SK-N-SH (cell line): ENCODE results near the gene LENG8. TPM values are rescaled to one million over a fixed set of nuclear protein-coding genes. Genes with fewer than 3 reads are reported as not detected.

ENCODE experiments used
- CTCF ChIA-PET: fragments of 300-600, 350-600 bp; formaldehyde crosslinking; extraction: SDS; loops from one replicate; lab custom pipeline; 2021; lab: Yijun Ruan, JAX
- POLR2A ChIA-PET: fragments of 350-600 bp; sonication (Branson Sonifier 250); formaldehyde crosslinking; extraction: SDS; loops from one replicate; lab custom pipeline; 2020; ENCODE audit warnings: antibody characterized with exemption, inconsistent platforms; lab: Yijun Ruan, JAX
- DNase-seq: peaks from one replicate; pipeline ENCODE4 v3.0.0; 2012
- H2AFZ ChIP-seq: fragments of 200-600 bp; sonication (generic); 2 replicates; pipeline ENCODE4 v1.8.1; 2016; ENCODE audit warnings: antibody characterized with exemption, mild to moderate bottlenecking, low read depth
- H3F3A ChIP-seq: fragments of 200-600 bp; sonication (generic); replicated peaks from 2 replicates; pipeline ENCODE3; 2016; ENCODE audit warnings: antibody characterized with exemption, mild to moderate bottlenecking; ENCODE audit not compliant: insufficient read depth
- H3K27ac ChIP-seq, 2 experiments: fragments of 200-500 bp in 1 of 2; fragments of 200-600 bp in 1 of 2; sonication (Bioruptor generic) in 1 of 2; sonication (generic), shearing (Covaris generic) in 1 of 2; 2 replicates each; pipeline versions ENCODE4 v1.5.1 to v1.6.1; 2014 to 2016; ENCODE audit warnings: low read depth in 2 of 2, inconsistent platforms in 1 of 2, low read length in 1 of 2, mild to moderate bottlenecking in 1 of 2, mixed read lengths in 1 of 2
- H3K27me3 ChIP-seq: fragments of 200-600 bp; sonication (generic), shearing (Covaris generic); 2 replicates; pipeline ENCODE4 v1.6.1; 2016; ENCODE audit warnings: mixed run types; ENCODE audit not compliant: insufficient read depth
- H3K36me3 ChIP-seq, 2 experiments: fragments of 200-500 bp in 1 of 2; fragments of 200-600 bp in 1 of 2; sonication (Bioruptor generic) in 1 of 2; sonication (generic) in 1 of 2; replicated peaks in 1 of 2; 2 replicates each; pipeline versions ENCODE3 to v1.5.1; 2014 to 2016; ENCODE audit warnings: low read length in 1 of 2, mild to moderate bottlenecking in 1 of 2; ENCODE audit not compliant: insufficient read depth in 2 of 2, control insufficient read depth in 1 of 2
- H3K4me1 ChIP-seq, 2 experiments: fragments of 200-500 bp in 1 of 2; fragments of 200-600 bp in 1 of 2; sonication (Bioruptor generic) in 1 of 2; sonication (generic), shearing (Covaris generic) in 1 of 2; 2 replicates each; pipeline versions ENCODE4 v1.5.1 to v1.6.1; 2014 to 2016; ENCODE audit warnings: low read depth in 1 of 2, low read length in 1 of 2, mixed run types in 1 of 2; ENCODE audit not compliant: insufficient read depth in 2 of 2, control insufficient read depth in 1 of 2
- H3K4me2 ChIP-seq: fragments of 200-600 bp; sonication (generic), shearing (Covaris generic); 2 replicates; pipeline ENCODE4 v1.6.1; 2017; ENCODE audit warnings: mixed run types
- H3K4me3 ChIP-seq, 2 experiments: fragments of 200-500 bp in 1 of 2; fragments of 200-600 bp in 1 of 2; sonication (Bioruptor generic) in 1 of 2; sonication (generic), shearing (Covaris generic) in 1 of 2; 2 replicates each; pipeline versions ENCODE4 v1.5.1 to v1.8.1; 2014 to 2016; ENCODE audit warnings: low read depth in 2 of 2, inconsistent platforms in 1 of 2, low read length in 1 of 2, mild to moderate bottlenecking in 1 of 2, mixed read lengths in 1 of 2, moderate library complexity in 1 of 2
- H3K79me2 ChIP-seq: fragments of 200-600 bp; sonication (generic); 2 replicates; pipeline ENCODE4 v1.8.1; 2017; ENCODE audit warnings: mild to moderate bottlenecking; ENCODE audit not compliant: insufficient read depth
- H3K9ac ChIP-seq: fragments of 200-600 bp; sonication (generic); 2 replicates; pipeline ENCODE4 v1.6.1; 2017; ENCODE audit warnings: mixed run types
- H3K9me2 ChIP-seq: fragments of 200-600 bp; sonication (generic); 2 replicates; pipeline ENCODE4 v1.6.1; 2017; ENCODE audit warnings: mixed run types
- H3K9me3 ChIP-seq: fragments of 200-600 bp; sonication (generic); 2 replicates; pipeline ENCODE4 v1.6.1; 2017; ENCODE audit warnings: mixed run types, mild to moderate bottlenecking, moderate library complexity
- H4K20me1 ChIP-seq: fragments of 200-600 bp; sonication (generic); 2 replicates; pipeline ENCODE4 v1.6.1; 2017; ENCODE audit warnings: mild to moderate bottlenecking, mixed run types; ENCODE audit not compliant: insufficient read depth
- EP300 ChIP-seq, 2 experiments: IDR thresholded peaks; 2 replicates each; pipeline versions ENCODE4 v1.4.0 to v1.6.1; 2012; ENCODE audit warnings: borderline replicate concordance in 1 of 2, low read depth in 1 of 2, low read length in 1 of 2
- EZH2phosphoT487 ChIP-seq: fragments of 200-600 bp; sonication (generic); IDR thresholded peaks from 2 replicates; pipeline ENCODE4 v1.6.1; 2017; ENCODE audit warnings: low read depth, mixed run types, mild to moderate bottlenecking, antibody characterized with exemption, moderate library complexity, borderline replicate concordance
- FOXM1 ChIP-seq: IDR thresholded peaks from 2 replicates; pipeline ENCODE4 v1.4.0; 2012; ENCODE audit warnings: low read depth, mild to moderate bottlenecking
- MEF2A ChIP-seq: IDR thresholded peaks from 2 replicates; pipeline ENCODE4 v1.4.0; 2012; ENCODE audit warnings: low read depth, borderline replicate concordance
- MXI1 ChIP-seq: IDR thresholded peaks from 2 replicates; pipeline ENCODE4 v1.6.1; 2012; ENCODE audit warnings: mild to moderate bottlenecking, low read depth, low read length, improper control_type of control experiment
- NRF1 ChIP-seq: IDR thresholded peaks from 2 replicates; pipeline ENCODE4 v1.6.1; 2012; ENCODE audit warnings: low read depth, mild to moderate bottlenecking, low read length
- RAD21 ChIP-seq: IDR thresholded peaks from 2 replicates; pipeline ENCODE4 v1.6.1; 2012; ENCODE audit warnings: mild to moderate bottlenecking, low read length
- RXRA ChIP-seq: IDR thresholded peaks from 2 replicates; pipeline ENCODE4 v1.4.0; 2012; ENCODE audit warnings: low read depth, mild to moderate bottlenecking, borderline replicate concordance
- TEAD4 ChIP-seq: IDR thresholded peaks from 2 replicates; pipeline ENCODE4 v1.4.0; 2012; ENCODE audit warnings: mild to moderate bottlenecking, borderline replicate concordance; ENCODE audit not compliant: insufficient read depth
- USF1 ChIP-seq: IDR thresholded peaks from 2 replicates; pipeline ENCODE4 v1.4.0; 2012; ENCODE audit warnings: low read depth, borderline replicate concordance
- ZBTB33 ChIP-seq: IDR thresholded peaks from 2 replicates; pipeline ENCODE4 v1.4.0; 2012; ENCODE audit warnings: low read depth, borderline replicate concordance
- WGBS: methylation state at CpG from one replicate; pipeline ENCODE4 v1.1.6; 2017; ENCODE audit warnings: low lambda C conversion rate; 5-methylcytosine and 5-hydroxymethylcytosine counted together
- polyA plus RNA-seq, 3 experiments: library from polyadenylated mRNA; depleted of rRNA; stranded (reverse); fragments of >200 nt; gene quantifications; 2 replicates each; pipeline ENCODE4 v1.2.3, GENCODE V29; 2012
- TF ChIP-seq, protein P1 (sequence below): fragments of 200-600 bp; sonication (generic); IDR thresholded peaks from 2 replicates; pipeline ENCODE4 v1.6.1; 2017; ENCODE audit warnings: antibody characterized with exemption, mild to moderate bottlenecking, moderate library complexity

The LENG8 gene
- polyA plus RNA-seq, 1 of the 3 experiments (the other 2 are of a cell fraction): 84.0 TPM

GRCh38 chr19:54469496-54469934, 20.5 kb downstream of the LENG8 start:
- Histone ChIP-seq H4K20me1 (no peaks in the 10 kb centered on the region), H3K79me2 (no peaks in the 10 kb centered on the region), H3K4me2 (no peak overlapping the region), H3K9me2 (no peaks in the 10 kb centered on the region), H3K9me3 (no peaks in the 10 kb centered on the region), H2AFZ (no peak overlapping the region), H3K4me1 (no peaks in the 10 kb centered on the region; a peak in 1 of 4 replicates), H3K27me3 (peaks cover 6% of the 10 kb centered on the region; the same call in 1 of the 2 replicates), H3K36me3 (no peaks in the 10 kb centered on the region), H3K4me3 (no peak overlapping the region), H3K27ac (no peak overlapping the region), H3F3A (peaks cover 21% of the 10 kb centered on the region), H3K9ac (no peak overlapping the region)
- WGBS: 48% methylated on average over 8 of the region's 8 CpGs
- TF ChIP-seq NRF1: no peak
- TF ChIP-seq, protein P1, sequence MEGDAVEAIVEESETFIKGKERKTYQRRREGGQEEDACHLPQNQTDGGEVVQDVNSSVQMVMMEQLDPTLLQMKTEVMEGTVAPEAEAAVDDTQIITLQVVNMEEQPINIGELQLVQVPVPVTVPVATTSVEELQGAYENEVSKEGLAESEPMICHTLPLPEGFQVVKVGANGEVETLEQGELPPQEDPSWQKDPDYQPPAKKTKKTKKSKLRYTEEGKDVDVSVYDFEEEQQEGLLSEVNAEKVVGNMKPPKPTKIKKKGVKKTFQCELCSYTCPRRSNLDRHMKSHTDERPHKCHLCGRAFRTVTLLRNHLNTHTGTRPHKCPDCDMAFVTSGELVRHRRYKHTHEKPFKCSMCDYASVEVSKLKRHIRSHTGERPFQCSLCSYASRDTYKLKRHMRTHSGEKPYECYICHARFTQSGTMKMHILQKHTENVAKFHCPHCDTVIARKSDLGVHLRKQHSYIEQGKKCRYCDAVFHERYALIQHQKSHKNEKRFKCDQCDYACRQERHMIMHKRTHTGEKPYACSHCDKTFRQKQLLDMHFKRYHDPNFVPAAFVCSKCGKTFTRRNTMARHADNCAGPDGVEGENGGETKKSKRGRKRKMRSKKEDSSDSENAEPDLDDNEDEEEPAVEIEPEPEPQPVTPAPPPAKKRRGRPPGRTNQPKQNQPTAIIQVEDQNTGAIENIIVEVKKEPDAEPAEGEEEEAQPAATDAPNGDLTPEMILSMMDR: no peak
- ChIA-PET CTCF (interaction anchor here (1.4 to 2.6 kb wide), 3 partner anchors 9 to 78 kb away, joined by 3 to 13 read pairs (median 8); no protein-coding TSS in a partner anchor), POLR2A (interaction anchor here (1.0 kb wide), 1 partner anchor 21 kb away, joined by 3 read pairs; the partner anchor contains the start of gene LENG8)
- DNase-seq: no peak

GRCh38 chr19:54470276-54470887, 21.4 kb downstream of the LENG8 start:
- H3K4me3 ChIP-seq: no peak overlapping the region
- no peak overlapping the region for H2AFZ ChIP-seq
- no peak overlapping the region for H3K27ac ChIP-seq
- H3K36me3 ChIP-seq: no peaks in the 10 kb centered on the region
- no peaks in the 10 kb centered on the region for H4K20me1 ChIP-seq
- no peak for DNase-seq
- H3K9me2 ChIP-seq: no peaks in the 10 kb centered on the region
- H3F3A ChIP-seq: peaks cover 20% of the 10 kb centered on the region
- 61% methylated on average over 10 of the region's 10 CpGs for WGBS
- TF ChIP-seq TEAD4 (no peak), ZBTB33 (no peak), EZH2phosphoT487 (no peak), EP300 (IDR thresholded peaks at IDR 0.05; ENCODE audit: borderline replicate concordance in 1 of 2, low read depth in 1 of 2, low read length in 1 of 2) (no peak), MXI1 (no peak), RAD21 (no peak), USF1 (no peak), FOXM1 (no peak), RXRA (no peak), MEF2A (no peak)
- CTCF ChIA-PET: interaction anchor here (0.9 to 2.6 kb wide), 3 partner anchors 8 to 25 kb away, joined by 3 to 13 read pairs (median 8); no protein-coding TSS in a partner anchor
- POLR2A ChIA-PET: no interaction called here
- no peaks in the 10 kb centered on the region for H3K9me3 ChIP-seq
- H3K4me2 ChIP-seq: peak overlapping the region; percentile 76
- H3K9ac ChIP-seq: no peak overlapping the region
- H3K79me2 ChIP-seq: no peaks in the 10 kb centered on the region
- no peaks in the 10 kb centered on the region; a peak in 1 of 4 replicates for H3K4me1 ChIP-seq
- peaks cover 12% of the 10 kb centered on the region; the same call in 1 of the 2 replicates for H3K27me3 ChIP-seq
